Nephron (organoid): ENCODE results near the gene GPR39.

ENCODE experiments used
- H3K27ac Mint-ChIP-seq, 3 experiments: 2 replicates each; pipeline ENCODE4 v1.8.0; 2020; ENCODE audit warnings: mixed read lengths in 3 of 3, mild to moderate bottlenecking in 2 of 3, moderate library complexity in 1 of 3
- H3K27me3 Mint-ChIP-seq: 2 replicates; pipeline ENCODE4 v1.8.0; 2021; ENCODE audit warnings: low read depth, mild to moderate bottlenecking, moderate library complexity, mixed read lengths
- H3K36me3 Mint-ChIP-seq: 2 replicates; pipeline ENCODE4 v1.8.0; 2020; ENCODE audit warnings: low read depth, mixed read lengths
- H3K4me1 Mint-ChIP-seq: 2 replicates; pipeline ENCODE4 v1.8.0; 2020; ENCODE audit warnings: mixed read lengths
- H3K4me3 Mint-ChIP-seq, 3 experiments: 2 replicates each; pipeline ENCODE4 v1.8.0; 2020; ENCODE audit warnings: mild to moderate bottlenecking in 3 of 3, mixed read lengths in 3 of 3, moderate library complexity in 2 of 3
- H3K9me3 Mint-ChIP-seq: 2 replicates; pipeline ENCODE4 v1.8.0; 2020; ENCODE audit warnings: mixed read lengths
- TF ChIP-seq, protein P1 (sequence below), 3 experiments: fragments of 200-600 bp; sonication (generic); IDR thresholded peaks; one replicate each; pipeline ENCODE4 v1.5.0; 2021; ENCODE audit warnings: antibody characterized with exemption in 3 of 3; ENCODE audit not compliant: unreplicated experiment in 3 of 3

Gene GPR39

GRCh38 chr2:132671151-132671835, 254.7 kb downstream of the GPR39 start:
- peaks cover 18% of the 10 kb centered on the region for H3K4me1 Mint-ChIP-seq
- H3K27ac Mint-ChIP-seq: peak overlapping the region in 2 of 3 experiments; percentile 4 to 22
- TF ChIP-seq, protein P1, sequence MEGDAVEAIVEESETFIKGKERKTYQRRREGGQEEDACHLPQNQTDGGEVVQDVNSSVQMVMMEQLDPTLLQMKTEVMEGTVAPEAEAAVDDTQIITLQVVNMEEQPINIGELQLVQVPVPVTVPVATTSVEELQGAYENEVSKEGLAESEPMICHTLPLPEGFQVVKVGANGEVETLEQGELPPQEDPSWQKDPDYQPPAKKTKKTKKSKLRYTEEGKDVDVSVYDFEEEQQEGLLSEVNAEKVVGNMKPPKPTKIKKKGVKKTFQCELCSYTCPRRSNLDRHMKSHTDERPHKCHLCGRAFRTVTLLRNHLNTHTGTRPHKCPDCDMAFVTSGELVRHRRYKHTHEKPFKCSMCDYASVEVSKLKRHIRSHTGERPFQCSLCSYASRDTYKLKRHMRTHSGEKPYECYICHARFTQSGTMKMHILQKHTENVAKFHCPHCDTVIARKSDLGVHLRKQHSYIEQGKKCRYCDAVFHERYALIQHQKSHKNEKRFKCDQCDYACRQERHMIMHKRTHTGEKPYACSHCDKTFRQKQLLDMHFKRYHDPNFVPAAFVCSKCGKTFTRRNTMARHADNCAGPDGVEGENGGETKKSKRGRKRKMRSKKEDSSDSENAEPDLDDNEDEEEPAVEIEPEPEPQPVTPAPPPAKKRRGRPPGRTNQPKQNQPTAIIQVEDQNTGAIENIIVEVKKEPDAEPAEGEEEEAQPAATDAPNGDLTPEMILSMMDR (IDR thresholded peaks at IDR 0.05; ENCODE audit: unreplicated experiment in 3 of 3): no peak
- H3K4me3 Mint-ChIP-seq: peak overlapping the region; percentile 86 to 90 (median 87)
- no peaks in the 10 kb centered on the region for H3K9me3 Mint-ChIP-seq
- peaks cover 4% of the 10 kb centered on the region for H3K36me3 Mint-ChIP-seq
- H3K27me3 Mint-ChIP-seq: peaks cover 76% of the 10 kb centered on the region

- TF ChIP-seq, protein P1 (IDR thresholded peaks at IDR 0.05; ENCODE audit: unreplicated experiment in 3 of 3): peak in 2 of 3 experiments; percentile 8 to 18
- no peaks in the 10 kb centered on the region for H3K4me1 Mint-ChIP-seq
- peaks cover 25% of the 10 kb centered on the region for H3K27me3 Mint-ChIP-seq
- H3K9me3 Mint-ChIP-seq: no peaks in the 10 kb centered on the region
- no peaks in the 10 kb centered on the region for H3K36me3 Mint-ChIP-seq
- H3K27ac Mint-ChIP-seq: no peak overlapping the region
- no peak overlapping the region for H3K4me3 Mint-ChIP-seq
Observed at GRCh38 chr2:132676999-132677398, 260.4 kb downstream of the GPR39 start.

- Mint-ChIP-seq H3K27me3 (peaks cover 19% of the 10 kb centered on the region), H3K4me3 (no peak overlapping the region), H3K9me3 (no peaks in the 10 kb centered on the region), H3K4me1 (no peaks in the 10 kb centered on the region), H3K27ac (no peak overlapping the region), H3K36me3 (no peaks in the 10 kb centered on the region)
- TF ChIP-seq, protein P1 (IDR thresholded peaks at IDR 0.05; ENCODE audit: unreplicated experiment in 3 of 3): no peak
Observed at GRCh38 chr2:132677661-132678060, 261.1 kb downstream of the GPR39 start.

DNA sequence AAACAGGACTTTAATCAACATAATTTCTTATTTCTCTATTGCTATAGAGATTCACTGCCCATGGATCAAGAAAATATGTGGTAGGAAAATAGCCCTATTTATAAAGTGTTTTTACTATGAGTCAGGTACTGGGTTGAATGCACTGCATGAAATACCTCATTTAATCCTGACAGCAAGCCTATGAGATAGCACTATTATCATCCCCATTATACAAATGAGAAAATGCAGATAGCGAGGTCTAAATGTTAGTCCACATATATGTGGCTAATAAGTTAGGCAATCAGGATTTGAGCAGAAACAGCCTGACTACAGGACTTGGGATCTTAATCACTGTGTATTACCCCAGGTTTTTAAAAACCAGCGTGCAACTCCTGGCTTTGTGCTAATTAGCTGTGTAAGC, 261.9 kb downstream of the GPR39 start:
- TF ChIP-seq, protein P1 (IDR thresholded peaks at IDR 0.05; ENCODE audit: unreplicated experiment in 3 of 3): no peak
- H3K9me3 Mint-ChIP-seq: no peaks in the 10 kb centered on the region
- no peak overlapping the region for H3K4me3 Mint-ChIP-seq
- H3K36me3 Mint-ChIP-seq: no peaks in the 10 kb centered on the region
- peaks cover 13% of the 10 kb centered on the region for H3K27me3 Mint-ChIP-seq
- H3K27ac Mint-ChIP-seq: no peak overlapping the region
- no peaks in the 10 kb centered on the region for H3K4me1 Mint-ChIP-seq

- H3K4me1 Mint-ChIP-seq: no peaks in the 10 kb centered on the region
Observed at GRCh38 chr2:132680544-132680943, 263.9 kb downstream of the GPR39 start.

More at GRCh38 chr2:132680544-132680943, 263.9 kb downstream of the GPR39 start:
- Mint-ChIP-seq H3K27ac (no peak overlapping the region), H3K36me3 (no peaks in the 10 kb centered on the region), H3K4me3 (no peak overlapping the region), H3K27me3 (peaks cover 6% of the 10 kb centered on the region), H3K9me3 (no peaks in the 10 kb centered on the region)
- TF ChIP-seq, protein P1 (IDR thresholded peaks at IDR 0.05; ENCODE audit: unreplicated experiment in 3 of 3): no peak
